Measurements from ENCODE around the gene CDC42BPB. TPM values are rescaled to one million over a fixed set of nuclear protein-coding genes. Genes with fewer than 3 reads are reported as not detected.

Gene CDC42BPB
- total and polyA plus RNA-seq, 2 of the 13 experiments (the other 11 are each of a cell fraction or from before 2014, with no cell fraction given) = 19.7 to 32.3 TPM

DNA sequence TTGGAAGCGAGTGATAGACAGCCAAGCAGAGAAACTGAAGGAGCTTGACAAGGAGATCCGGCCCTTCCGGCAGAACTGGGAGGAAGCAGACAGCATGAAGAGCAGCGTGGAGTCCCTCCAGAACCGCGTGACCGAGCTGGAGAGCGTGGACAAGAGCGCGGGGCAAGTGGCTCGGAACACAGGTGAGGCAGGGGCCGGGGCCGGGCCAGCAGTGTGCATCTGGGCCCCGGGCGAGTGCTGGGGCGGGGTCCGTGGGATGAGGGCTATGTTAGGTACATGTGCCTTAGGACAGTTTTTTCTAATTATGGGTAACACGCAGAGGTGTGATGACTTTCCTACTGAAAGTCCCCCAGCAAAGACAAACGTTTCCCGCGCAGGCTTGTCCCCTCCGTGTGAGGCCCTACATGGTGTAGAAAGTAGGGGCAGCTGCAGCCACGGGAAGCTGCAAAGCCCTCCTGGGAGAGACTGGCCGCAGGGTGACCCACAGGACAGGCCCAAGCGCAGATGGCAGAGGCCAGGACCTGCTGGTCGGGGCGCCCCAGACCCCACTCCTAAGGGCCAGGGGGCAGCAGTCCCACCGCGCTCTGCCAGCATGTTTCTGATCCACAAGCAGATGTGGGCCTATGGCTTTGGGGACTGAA, 154.0 kb downstream of the CDC42BPB start:
- DNase-seq (ENCODE audit: low spot score) (no peak), ATAC-seq (no peak), FAIRE-seq (no peak)
- intact Hi-C loops (cut with micrococcal nuclease; ENCODE audit: unreplicated experiment) (no loop called here), in situ Hi-C loops (cut with HindIII; ENCODE audit: extremely low pct_ligation_motif_present, low pct_unique_long_range_greater_than_20kb) (no loop called here)
- no peak overlapping the region for H3K4me2 ChIP-seq (ENCODE audit: low read depth, low read length)
- ChIA-PET CTCF (ENCODE audit: low intra/inter-chr PET ratio, low total read pairs) (no interaction called here), POLR2A (no interaction called here)
- no peaks in the 10 kb centered on the region for H4K20me1 ChIP-seq (ENCODE audit: insufficient read depth, low read length)
- H3K9me3 ChIP-seq (ENCODE audit: low read length) = no peaks in the 10 kb centered on the region
- no peak overlapping the region for H3K27ac ChIP-seq (ENCODE audit: extremely low read length, insufficient read depth, low read length)
- no peak overlapping the region for H3K9ac ChIP-seq (ENCODE audit: insufficient read depth, low read depth, low read length)
- H3K36me3 ChIP-seq (replicated peaks in 1 of 2; ENCODE audit: control insufficient read depth in 1 of 2, insufficient read depth in 2 of 2, low read length in 2 of 2) = peaks cover 3 to 7% of the 10 kb centered on the region in 2 experiments; a peak in 4 of 5 replicates
- no peaks in the 10 kb centered on the region for H3K4me1 ChIP-seq (ENCODE audit: insufficient read depth, low read length)
- no peak overlapping the region for H3K4me3 ChIP-seq (replicated peaks in 1 of 3; ENCODE audit: insufficient read depth in 1 of 3, low read depth in 2 of 3, low read length in 3 of 3)
- H3K27me3 ChIP-seq (ENCODE audit: control insufficient read depth in 1 of 2, insufficient read depth in 2 of 2, low read length in 2 of 2) = no peaks in the 10 kb centered on the region
- WGBS (ENCODE audit: low lambda C conversion rate) = 97% methylated on average over 26 of the region's 29 CpGs
- BruUV-seq (replicated peaks) = no TSS peak
- H3K79me2 ChIP-seq (ENCODE audit: insufficient read depth, low read length) = no peaks in the 10 kb centered on the region
- TF ChIP-seq ARHGAP35 (CRISPR knock-in tag; IDR thresholded peaks at IDR 0.05; ENCODE audit: borderline replicate concordance) (no peak), ZBTB1 (CRISPR knock-in tag; IDR thresholded peaks at IDR 0.05; ENCODE audit: borderline replicate concordance) (no peak), ZNF44 (CRISPR knock-in tag; IDR thresholded peaks at IDR 0.05) (no peak), ZNF225 (CRISPR knock-in tag; IDR thresholded peaks at IDR 0.05) (no peak), JUND (CRISPR knock-in tag; IDR thresholded peaks at IDR 0.05) (no peak), PHF21A (CRISPR knock-in tag; IDR thresholded peaks at IDR 0.05) (no peak), RBAK (CRISPR knock-in tag; IDR thresholded peaks at IDR 0.05) (no peak), ZNF7 (CRISPR knock-in tag; IDR thresholded peaks at IDR 0.05) (no peak), STAT5B (CRISPR knock-in tag; IDR thresholded peaks at IDR 0.05) (no peak), ZNF577 (CRISPR knock-in tag; IDR thresholded peaks at IDR 0.05; ENCODE audit: borderline replicate concordance, low read depth) (no peak), POLR2AphosphoS5 (IDR thresholded peaks at IDR 0.05; ENCODE audit: low read depth, low read length) (no peak), ZNF530 (CRISPR knock-in tag; IDR thresholded peaks at IDR 0.05; ENCODE audit: low read depth) (no peak), NFIC (IDR thresholded peaks at IDR 0.05; ENCODE audit: low read length) (no peak), ZNF124 (CRISPR knock-in tag; IDR thresholded peaks at IDR 0.05) (no peak), CCAR2 (optimal IDR thresholded peaks at IDR 0.05; ENCODE audit: low read depth, low read length) (no peak), NFE2L1 (CRISPR knock-in tag; IDR thresholded peaks at IDR 0.05; ENCODE audit: borderline replicate concordance) (no peak), ZNF891 (CRISPR knock-in tag; IDR thresholded peaks at IDR 0.05) (no peak)
- TF ChIP-seq, protein P1, sequence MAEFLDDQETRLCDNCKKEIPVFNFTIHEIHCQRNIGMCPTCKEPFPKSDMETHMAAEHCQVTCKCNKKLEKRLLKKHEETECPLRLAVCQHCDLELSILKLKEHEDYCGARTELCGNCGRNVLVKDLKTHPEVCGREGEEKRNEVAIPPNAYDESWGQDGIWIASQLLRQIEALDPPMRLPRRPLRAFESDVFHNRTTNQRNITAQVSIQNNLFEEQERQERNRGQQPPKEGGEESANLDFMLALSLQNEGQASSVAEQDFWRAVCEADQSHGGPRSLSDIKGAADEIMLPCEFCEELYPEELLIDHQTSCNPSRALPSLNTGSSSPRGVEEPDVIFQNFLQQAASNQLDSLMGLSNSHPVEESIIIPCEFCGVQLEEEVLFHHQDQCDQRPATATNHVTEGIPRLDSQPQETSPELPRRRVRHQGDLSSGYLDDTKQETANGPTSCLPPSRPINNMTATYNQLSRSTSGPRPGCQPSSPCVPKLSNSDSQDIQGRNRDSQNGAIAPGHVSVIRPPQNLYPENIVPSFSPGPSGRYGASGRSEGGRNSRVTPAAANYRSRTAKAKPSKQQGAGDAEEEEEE (CRISPR knock-in tag; IDR thresholded peaks at IDR 0.05; ENCODE audit: borderline replicate concordance) = no peak
- TF ChIP-seq, protein P2, sequence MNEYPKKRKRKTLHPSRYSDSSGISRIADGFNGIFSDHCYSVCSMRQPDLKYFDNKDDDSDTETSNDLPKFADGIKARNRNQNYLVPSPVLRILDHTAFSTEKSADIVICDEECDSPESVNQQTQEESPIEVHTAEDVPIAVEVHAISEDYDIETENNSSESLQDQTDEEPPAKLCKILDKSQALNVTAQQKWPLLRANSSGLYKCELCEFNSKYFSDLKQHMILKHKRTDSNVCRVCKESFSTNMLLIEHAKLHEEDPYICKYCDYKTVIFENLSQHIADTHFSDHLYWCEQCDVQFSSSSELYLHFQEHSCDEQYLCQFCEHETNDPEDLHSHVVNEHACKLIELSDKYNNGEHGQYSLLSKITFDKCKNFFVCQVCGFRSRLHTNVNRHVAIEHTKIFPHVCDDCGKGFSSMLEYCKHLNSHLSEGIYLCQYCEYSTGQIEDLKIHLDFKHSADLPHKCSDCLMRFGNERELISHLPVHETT (CRISPR knock-in tag; conservative IDR thresholded peaks at IDR 0.05) = no peak
- no peak overlapping the region for H2AFZ ChIP-seq (ENCODE audit: low read length)
